Neutrophil (primary cell): ENCODE measurements around the gene CYP3A5.
"Not testable (repeated sequence)": the region's sequence is repeated elsewhere in the genome, so short reads cannot be mapped to it uniquely, and the experiment has no call there.

ENCODE experiments used
- H3K27ac ChIP-seq: fragments of 200-600 bp; sonication (generic); 2 replicates; pipeline ENCODE4 v1.5.1; 2016; ENCODE audit warnings: mild to moderate bottlenecking, moderate library complexity
- H3K27me3 ChIP-seq: fragments of 200-600 bp; sonication (generic); 2 replicates; pipeline ENCODE4 v1.6.0; 2016; ENCODE audit warnings: mild to moderate bottlenecking
- H3K36me3 ChIP-seq: fragments of 200-600 bp; sonication (generic); 2 replicates; pipeline ENCODE4 v1.5.1; 2017
- H3K4me1 ChIP-seq, 2 experiments: fragments of 200-600 bp in 1 of 2; sonication (generic) in 1 of 2; 1 replicate in 1 of 2; 2 replicates in 1 of 2; pipeline versions ENCODE4 v1.5.1 to v1.6.1; 2013 to 2016; ENCODE audit warnings: low read depth in 1 of 2, low read length in 1 of 2, mild to moderate bottlenecking in 1 of 2, moderate library complexity in 1 of 2; ENCODE audit not compliant: control insufficient read depth in 1 of 2, insufficient read depth in 1 of 2
- H3K4me3 ChIP-seq, 2 experiments: fragments of 200-600 bp in 1 of 2; sonication (generic) in 1 of 2; 1 replicate in 1 of 2; 2 replicates in 1 of 2; pipeline ENCODE4 v1.5.1; 2013 to 2016; ENCODE audit warnings: low read depth in 1 of 2, low read length in 1 of 2, mild to moderate bottlenecking in 1 of 2, moderate library complexity in 1 of 2
- H3K9me3 ChIP-seq: fragments of 200-600 bp; sonication (generic); 2 replicates; pipeline ENCODE4 v1.5.1; 2016
- TF ChIP-seq, protein P1 (sequence below): fragments of 200-600 bp; sonication (generic); IDR thresholded peaks from 2 replicates; pipeline ENCODE4 v1.5.1; 2016; ENCODE audit warnings: antibody characterized with exemption

The CYP3A5 gene

DNA sequence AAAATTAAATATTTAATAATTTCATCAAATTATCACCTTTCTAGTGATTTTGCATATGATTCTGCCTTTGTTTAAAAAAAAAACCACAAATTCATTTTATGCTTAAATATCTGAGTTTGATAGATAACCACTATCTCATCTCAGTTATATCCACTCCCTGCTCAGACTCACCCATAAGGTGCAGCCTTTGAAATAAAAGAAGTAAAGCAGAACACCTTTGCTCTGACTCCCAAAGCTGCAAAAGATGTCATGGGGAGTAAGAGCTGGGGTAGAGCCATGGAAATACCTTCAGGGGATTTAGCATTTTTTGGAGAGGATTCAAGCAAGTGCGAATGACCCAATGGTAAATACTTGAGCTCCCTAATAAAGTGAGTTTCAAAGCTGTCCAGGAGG is 15.1 kb upstream of the CYP3A5 start:
- TF ChIP-seq, protein P1, sequence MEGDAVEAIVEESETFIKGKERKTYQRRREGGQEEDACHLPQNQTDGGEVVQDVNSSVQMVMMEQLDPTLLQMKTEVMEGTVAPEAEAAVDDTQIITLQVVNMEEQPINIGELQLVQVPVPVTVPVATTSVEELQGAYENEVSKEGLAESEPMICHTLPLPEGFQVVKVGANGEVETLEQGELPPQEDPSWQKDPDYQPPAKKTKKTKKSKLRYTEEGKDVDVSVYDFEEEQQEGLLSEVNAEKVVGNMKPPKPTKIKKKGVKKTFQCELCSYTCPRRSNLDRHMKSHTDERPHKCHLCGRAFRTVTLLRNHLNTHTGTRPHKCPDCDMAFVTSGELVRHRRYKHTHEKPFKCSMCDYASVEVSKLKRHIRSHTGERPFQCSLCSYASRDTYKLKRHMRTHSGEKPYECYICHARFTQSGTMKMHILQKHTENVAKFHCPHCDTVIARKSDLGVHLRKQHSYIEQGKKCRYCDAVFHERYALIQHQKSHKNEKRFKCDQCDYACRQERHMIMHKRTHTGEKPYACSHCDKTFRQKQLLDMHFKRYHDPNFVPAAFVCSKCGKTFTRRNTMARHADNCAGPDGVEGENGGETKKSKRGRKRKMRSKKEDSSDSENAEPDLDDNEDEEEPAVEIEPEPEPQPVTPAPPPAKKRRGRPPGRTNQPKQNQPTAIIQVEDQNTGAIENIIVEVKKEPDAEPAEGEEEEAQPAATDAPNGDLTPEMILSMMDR: no peak
- H3K9me3 ChIP-seq: no peaks in the 10 kb centered on the region
- H3K4me3 ChIP-seq: no peak overlapping the region
- H3K27ac ChIP-seq: no peak overlapping the region
- H3K36me3 ChIP-seq: no peaks in the 10 kb centered on the region
- peaks cover under 1% of the 10 kb centered on the region for H3K27me3 ChIP-seq
- no peaks in the 10 kb centered on the region for H3K4me1 ChIP-seq

DNA sequence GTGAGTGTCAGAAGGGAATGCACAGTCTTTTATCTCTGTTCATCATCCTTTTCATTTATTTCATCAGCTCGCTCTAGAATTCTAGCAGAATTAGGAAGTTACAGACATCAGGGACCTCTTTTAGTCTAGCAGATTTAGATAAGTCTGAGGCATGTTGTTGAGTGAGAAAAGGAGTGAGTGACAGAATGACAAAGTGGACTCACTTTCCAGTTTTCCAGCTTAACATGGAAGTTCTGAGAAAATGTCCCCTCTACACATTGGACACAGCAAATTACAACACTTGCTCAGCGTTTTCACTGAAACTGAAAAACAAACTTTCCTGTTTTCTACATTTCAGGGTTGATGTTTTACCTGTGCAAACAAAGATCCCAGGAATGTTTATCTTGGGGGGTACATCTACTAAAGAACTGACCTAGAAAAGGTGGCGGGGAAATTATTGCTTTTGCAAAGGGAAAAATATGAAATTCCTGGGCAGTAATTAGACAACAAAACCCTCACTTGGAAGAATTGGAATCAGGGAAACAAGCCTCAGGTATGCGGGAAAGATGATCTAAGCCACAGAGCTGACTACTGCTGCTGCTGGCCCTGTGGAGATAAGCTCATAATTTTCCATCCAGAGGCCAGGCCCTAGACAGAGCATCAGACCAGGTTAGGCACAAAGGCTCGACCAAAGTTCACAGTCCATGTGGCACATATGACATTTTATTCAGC is 14.6 kb upstream of the CYP3A5 start:
- TF ChIP-seq, protein P1: no peak
- Histone ChIP-seq H3K36me3 (no peaks in the 10 kb centered on the region), H3K9me3 (no peaks in the 10 kb centered on the region), H3K27ac (no peak overlapping the region), H3K4me1 (no peaks in the 10 kb centered on the region), H3K27me3 (no peaks in the 10 kb centered on the region), H3K4me3 (no peak overlapping the region)

DNA sequence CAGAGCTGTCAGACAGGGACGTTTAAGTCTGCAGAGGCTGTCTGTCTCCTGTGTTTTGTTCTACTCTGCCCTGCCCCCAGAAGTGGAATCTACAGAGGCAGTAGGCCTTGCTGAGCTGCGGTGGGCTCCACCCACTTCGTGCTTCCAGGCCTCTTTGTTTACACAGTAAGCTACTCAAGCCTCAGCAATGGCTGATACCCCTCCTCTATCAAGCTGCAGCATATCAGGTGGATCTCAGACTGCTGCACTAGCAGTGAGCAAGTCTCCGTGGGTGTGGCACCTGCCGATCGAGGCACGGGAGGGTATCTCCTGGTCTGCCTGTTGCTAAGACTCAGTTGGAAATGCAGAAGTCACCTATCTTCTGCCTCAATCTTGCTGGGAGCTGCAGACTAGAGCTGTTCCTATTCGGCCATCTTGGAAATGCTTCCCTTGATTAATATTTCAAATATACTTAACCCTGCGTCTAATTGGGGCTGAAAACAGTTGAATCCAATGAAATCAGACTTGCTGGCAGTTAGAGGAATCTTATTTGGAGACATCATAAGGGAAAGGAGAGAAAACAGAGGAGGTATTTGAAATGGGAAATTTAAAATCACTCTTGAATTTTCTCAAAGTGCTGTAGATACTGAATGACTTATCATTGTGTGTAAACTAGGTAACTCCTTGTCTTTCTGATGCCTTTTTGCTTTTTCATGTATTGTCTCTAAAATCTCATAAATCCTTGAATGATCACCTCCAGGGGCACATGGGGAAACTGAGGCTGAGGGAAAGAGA is 13.8 kb upstream of the CYP3A5 start:
- no peaks in the 10 kb centered on the region for H3K4me1 ChIP-seq
- H3K27ac ChIP-seq: no peak overlapping the region
- TF ChIP-seq, protein P1: no peak
- H3K4me3 ChIP-seq: no peak overlapping the region
- no peaks in the 10 kb centered on the region for H3K27me3 ChIP-seq
- H3K9me3 ChIP-seq: no peaks in the 10 kb centered on the region
- no peaks in the 10 kb centered on the region for H3K36me3 ChIP-seq

DNA sequence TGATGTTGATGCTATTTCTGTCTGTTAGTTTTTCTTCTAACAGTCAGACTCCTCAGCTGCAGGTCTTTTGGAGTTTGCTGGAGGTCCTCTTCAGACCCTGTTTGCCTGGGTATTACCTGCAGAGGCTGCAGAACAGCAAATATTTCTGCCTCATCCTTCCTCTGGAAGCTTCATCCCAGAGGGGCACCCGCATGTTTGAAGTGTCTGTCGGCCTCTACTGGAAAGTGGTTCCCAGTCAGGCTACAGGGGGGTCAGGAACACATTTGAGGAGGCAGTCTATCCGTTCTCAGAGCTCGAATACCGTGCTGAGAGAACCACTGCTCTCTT is 13.3 kb upstream of the CYP3A5 start:
- no peak overlapping the region for H3K27ac ChIP-seq
- H3K4me1 ChIP-seq: no peaks in the 10 kb centered on the region

DNA sequence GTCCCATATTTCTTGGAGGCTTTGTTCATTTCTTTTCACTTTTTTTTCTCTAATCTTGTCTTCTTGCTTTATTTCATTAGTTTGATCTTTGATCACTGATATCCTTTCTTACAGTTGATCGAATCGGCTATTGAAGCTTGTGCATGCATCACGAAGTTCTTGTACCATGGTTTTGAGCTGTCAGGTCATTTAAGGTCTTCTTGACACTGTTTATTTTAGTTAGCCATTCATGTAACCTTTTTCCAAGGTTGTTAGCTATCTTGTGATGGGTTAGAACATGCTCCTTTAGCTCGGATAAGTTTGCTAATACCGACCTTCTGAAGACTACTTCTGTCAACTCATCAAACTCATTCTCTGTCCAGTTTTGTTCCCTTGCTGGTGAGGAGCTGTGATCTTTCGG is 12.8 kb upstream of the CYP3A5 start:
- not testable (repeated sequence) for H3K27ac ChIP-seq, H3K4me3 ChIP-seq, H3K4me1 ChIP-seq, H3K36me3 ChIP-seq, H3K9me3 ChIP-seq, H3K27me3 ChIP-seq

More for the DNA sequence above, 13.3 kb upstream of the CYP3A5 start:
- TF ChIP-seq, protein P1: no peak
- H3K36me3 ChIP-seq: no peaks in the 10 kb centered on the region
- H3K4me3 ChIP-seq: no peak overlapping the region
- no peaks in the 10 kb centered on the region for H3K27me3 ChIP-seq
- H3K9me3 ChIP-seq: no peaks in the 10 kb centered on the region

DNA sequence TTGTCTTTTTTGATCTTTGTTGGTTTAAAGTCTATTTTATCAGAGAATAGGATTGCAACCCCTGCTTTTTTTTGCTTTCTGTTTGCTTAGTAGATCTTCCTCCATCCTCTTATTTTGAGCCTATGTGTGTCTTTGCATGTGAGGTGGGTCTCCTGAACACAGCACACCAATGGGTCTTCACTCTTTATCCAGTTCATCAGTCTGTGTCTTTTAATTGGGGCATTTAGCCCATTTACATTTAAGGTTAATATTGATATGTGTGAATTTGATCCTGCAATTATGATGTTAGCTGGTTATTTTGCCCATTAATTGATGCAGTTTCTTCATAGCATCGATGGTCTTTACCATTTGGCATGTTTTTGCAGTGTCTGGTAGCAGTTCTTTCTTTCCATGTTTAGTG is 11.9 kb upstream of the CYP3A5 start:
- H3K27ac ChIP-seq, H3K4me1 ChIP-seq, H3K27me3 ChIP-seq, H3K36me3 ChIP-seq, H3K9me3 ChIP-seq, H3K4me3 ChIP-seq: not testable (repeated sequence)

DNA sequence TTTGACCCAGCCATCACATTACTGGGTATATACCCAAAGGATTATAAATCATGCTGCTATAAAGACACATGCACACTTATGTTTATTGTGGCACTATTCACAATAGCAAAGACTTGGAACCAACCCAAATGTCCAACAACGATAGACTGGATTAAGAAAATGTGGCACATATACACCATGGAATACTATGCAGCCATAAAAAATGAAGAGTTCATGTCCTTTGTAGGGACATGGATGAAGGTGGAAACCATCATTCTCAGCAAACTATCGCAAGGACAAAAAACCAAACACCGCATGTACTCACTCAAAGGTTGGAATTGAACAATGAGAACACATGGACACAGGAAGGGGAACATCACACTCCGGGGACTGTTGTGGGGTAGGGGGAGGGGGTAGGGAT is 11.1 kb upstream of the CYP3A5 start:
- not testable (repeated sequence) for H3K27me3 ChIP-seq, H3K4me3 ChIP-seq, H3K36me3 ChIP-seq, H3K9me3 ChIP-seq, H3K27ac ChIP-seq, H3K4me1 ChIP-seq

DNA sequence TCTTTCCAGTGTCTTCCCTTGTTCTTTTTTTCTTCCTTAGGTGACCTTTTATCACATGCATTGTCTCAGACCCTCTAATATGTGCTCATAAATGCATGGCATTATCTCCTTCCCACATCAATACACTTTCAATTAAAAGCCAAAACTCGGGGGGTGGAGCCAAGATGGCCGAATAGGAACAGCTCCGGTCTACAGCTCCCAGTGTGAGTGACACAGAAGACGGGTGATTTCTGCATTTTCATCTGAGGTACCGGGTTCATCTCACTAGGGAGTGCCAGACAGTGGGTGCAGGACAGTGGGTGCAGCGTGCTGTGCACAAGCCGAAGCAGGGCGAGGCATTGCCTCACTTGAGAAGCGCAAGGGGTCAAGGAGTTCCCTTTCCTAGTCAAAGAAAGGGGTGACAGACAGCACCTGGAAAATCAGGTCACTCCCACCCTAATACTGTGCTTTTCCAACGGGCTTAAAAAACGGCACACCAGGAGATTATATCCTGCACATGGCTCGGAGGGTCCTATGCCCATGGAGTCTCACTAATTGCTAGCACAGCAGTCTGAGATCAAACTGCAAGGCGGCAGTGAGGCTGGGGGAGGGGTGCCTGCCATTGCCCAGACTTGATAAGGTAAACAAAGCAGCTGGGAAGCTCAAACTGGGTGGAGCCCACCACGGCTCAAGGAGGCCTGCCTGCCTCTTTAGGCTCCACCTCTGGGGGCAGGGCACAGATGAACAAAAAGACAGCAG is 6.2 kb upstream of the CYP3A5 start:
- H3K4me1 ChIP-seq, H3K9me3 ChIP-seq, H3K4me3 ChIP-seq, H3K36me3 ChIP-seq, H3K27ac ChIP-seq, H3K27me3 ChIP-seq: not testable (repeated sequence)
